ENCODE results near the gene NBAS. TPM values are rescaled to one million over a fixed set of nuclear protein-coding genes. Genes with fewer than 3 reads are reported as not detected.

NBAS gene
- total and polyA plus RNA-seq, 2 of the 4 experiments (the other 2 are of a cell fraction): 22.3 to 105 TPM

- H2BK20ac ChIP-seq (ENCODE audit: low read depth, low read length): no peak overlapping the region
- H3K9ac ChIP-seq (ENCODE audit: low read depth, low read length): no peak overlapping the region
- peaks cover 0 to 8% of the 10 kb centered on the region in 2 experiments; a peak in 1 of 4 replicates for H3K79me1 ChIP-seq (ENCODE audit: low read depth in 1 of 2, low read length in 2 of 2)
- ChIA-PET CTCF (interaction anchor here (1.6 kb wide), 1 partner anchor 11 kb away, joined by 3 read pairs; no protein-coding TSS in a partner anchor), POLR2A (ENCODE audit: unreplicated experiment) (no interaction called here)
- in situ Hi-C loops (cut with MboI; ENCODE audit: low sequenced_read_pairs): no loop called here
- H3K4me3 ChIP-seq (ENCODE audit: insufficient read depth, low read depth, low read length): no peak overlapping the region
- no peaks in the 10 kb centered on the region for H4K20me1 ChIP-seq (ENCODE audit: insufficient read depth, low read length)
- ATAC-seq (ENCODE audit: low read depth): no peak
- H3K27ac ChIP-seq (ENCODE audit: insufficient read depth, low read length): no peak overlapping the region
- H3K23ac ChIP-seq (ENCODE audit: low read depth, low read length): no peak overlapping the region
- no peak overlapping the region for H4K91ac ChIP-seq (ENCODE audit: insufficient read depth, low read depth, low read length)
- H2BK5ac ChIP-seq (ENCODE audit: low read depth, low read length, poor library complexity, severe bottlenecking): no peak overlapping the region
- no peak overlapping the region for H2AK5ac ChIP-seq (ENCODE audit: low read depth, low read length)
- H3K9me1 ChIP-seq (ENCODE audit: insufficient read depth, low read length): no peaks in the 10 kb centered on the region
- H2BK15ac ChIP-seq (ENCODE audit: low read depth, low read length): no peak overlapping the region
- no peak overlapping the region for H3K18ac ChIP-seq (ENCODE audit: low read depth, low read length)
- H3K4me2 ChIP-seq (ENCODE audit: low read depth, low read length): no peak overlapping the region
- no TSS peak for BruUV-seq (replicated peaks)
- H3K14ac ChIP-seq (replicated peaks; ENCODE audit: low read depth, low read length): no peak overlapping the region
- DNase-seq: no peak
- no peaks in the 10 kb centered on the region for H3K4me1 ChIP-seq (ENCODE audit: control insufficient read depth, insufficient read depth, low read length)
- no peak overlapping the region for H3K4ac ChIP-seq (ENCODE audit: low read depth, low read length)
- no peak overlapping the region for H2AFZ ChIP-seq (replicated peaks; ENCODE audit: low read length, poor library complexity)
- no peak overlapping the region for H4K8ac ChIP-seq (ENCODE audit: low read depth in 2 of 2, low read length in 2 of 2)
- intact Hi-C loops (cut with micrococcal nuclease): no loop called here
- H3K9me3 ChIP-seq (ENCODE audit: control insufficient read depth, insufficient read depth, low read length): no peaks in the 10 kb centered on the region; the same call in 1 of the 2 replicates
- TF ChIP-seq RFX5 (IDR thresholded peaks at IDR 0.05; ENCODE audit: low read depth, low read length): no peak
- no peak for TF ChIP-seq BHLHE40 (IDR thresholded peaks at IDR 0.05; ENCODE audit: low read depth, low read length)
- no peak for TF ChIP-seq USF2 (IDR thresholded peaks at IDR 0.05; ENCODE audit: low read depth, low read length)
- TF ChIP-seq MXI1 (IDR thresholded peaks at IDR 0.05; ENCODE audit: borderline replicate concordance, low read depth, low read length): no peak
- TF ChIP-seq MAZ (IDR thresholded peaks at IDR 0.05; ENCODE audit: borderline replicate concordance, low read depth, low read length): no peak
- TF ChIP-seq POLR2A (IDR thresholded peaks at IDR 0.05; ENCODE audit: low read depth, low read length): no peak
- H4K5ac ChIP-seq (ENCODE audit: low read depth, low read length): no peak overlapping the region
- WGBS, 2 experiments (ENCODE audit: extremely low coverage in 2 of 2, insufficient read length in 1 of 2): no CpG with 5 or more reads among the region's 2 CpGs
- H3K27me3 ChIP-seq (ENCODE audit: control insufficient read depth, insufficient read depth, low read length): no peaks in the 10 kb centered on the region
- no peak overlapping the region for H2BK120ac ChIP-seq (ENCODE audit: low read depth, low read length)
- no peak overlapping the region for H2AK9ac ChIP-seq (replicated peaks; ENCODE audit: low read depth, low read length, poor library complexity)
- H3K36me3 ChIP-seq (ENCODE audit: control insufficient read depth, insufficient read depth, low read length): peaks cover 2% of the 10 kb centered on the region; the same call in 1 of the 2 replicates
- dilution Hi-C loops (cut with HindIII; ENCODE audit: low sequenced_read_pairs, unreplicated experiment): no loop called here
- no peak overlapping the region for H3K56ac ChIP-seq (ENCODE audit: extremely low read depth, insufficient read depth, low read length)
These were observed 113.8 kb downstream of the NBAS start for GRCh38 chr2:15447381-15447780.

All from IMR-90 (cell line).